ENCODE data around the gene EML5.

EML5 gene

GRCh38 chr14:88804477-88804876 lies 11.7 kb upstream of the EML5 start:
- Histone ChIP-seq H3K27ac (ENCODE audit: extremely low read depth, low read depth, low read length) (no peak overlapping the region), H3K36me3 (ENCODE audit: control insufficient read depth in 2 of 2, insufficient read depth in 1 of 2, low read length in 2 of 2) (no peaks in the 10 kb centered on the region), H3K9me3 (ENCODE audit: control insufficient read depth, insufficient read depth, low read depth, low read length) (no peaks in the 10 kb centered on the region), H3K4me3 (ENCODE audit: low read depth, low read length) (no peak overlapping the region), H3K4me1 (ENCODE audit: control insufficient read depth, insufficient read depth, low read length) (no peaks in the 10 kb centered on the region)
- TF ChIP-seq ZNF426 (tag by site-specific recombination; IDR thresholded peaks at IDR 0.05) (no peak), SETDB1 (IDR thresholded peaks at IDR 0.05; ENCODE audit: insufficient read length, low read length) (no peak), INSM2 (tag by site-specific recombination; IDR thresholded peaks at IDR 0.05) (no peak)
- POLR2A ChIA-PET: no interaction called here
- CTCF ChIA-PET: interaction anchor here (0.5 kb wide), 1 partner anchor 11 kb away, joined by 3 read pairs; no protein-coding TSS in a partner anchor

- POLR2A ChIA-PET: no interaction called here
- TF ChIP-seq KLF17 (tag by site-specific recombination; IDR thresholded peaks at IDR 0.05): no peak
- no peak for TF ChIP-seq ZNF292 (tag by site-specific recombination; IDR thresholded peaks at IDR 0.05; ENCODE audit: borderline replicate concordance, low read depth)
- TF ChIP-seq ZNF561 (tag by site-specific recombination; IDR thresholded peaks at IDR 0.05; ENCODE audit: borderline replicate concordance): no peak
- no peak for TF ChIP-seq PRDM2 (tag by site-specific recombination; IDR thresholded peaks at IDR 0.05; ENCODE audit: borderline replicate concordance)
- TF ChIP-seq ZNF449 (tag by site-specific recombination; IDR thresholded peaks at IDR 0.05): no peak
- TF ChIP-seq ZNF843 (tag by site-specific recombination; IDR thresholded peaks at IDR 0.05): no peak
- no peak for TF ChIP-seq ZBTB20 (tag by site-specific recombination; IDR thresholded peaks at IDR 0.05)
- CTCF ChIA-PET: interaction anchor here (0.5 kb wide), 1 partner anchor 10 kb away, joined by 3 read pairs; no protein-coding TSS in a partner anchor
- no peak overlapping the region for H3K4me3 ChIP-seq (ENCODE audit: low read depth, low read length)
- H3K9me3 ChIP-seq (ENCODE audit: control insufficient read depth, insufficient read depth, low read depth, low read length): no peaks in the 10 kb centered on the region
- no peak overlapping the region for H3K27ac ChIP-seq (ENCODE audit: extremely low read depth, low read depth, low read length)
- no peaks in the 10 kb centered on the region for H3K4me1 ChIP-seq (ENCODE audit: control insufficient read depth, insufficient read depth, low read length)
- no peaks in the 10 kb centered on the region for H3K36me3 ChIP-seq (ENCODE audit: control insufficient read depth in 2 of 2, insufficient read depth in 1 of 2, low read length in 2 of 2)
These were observed 11.3 kb upstream of the EML5 start for GRCh38 chr14:88804035-88804434.

GRCh38 chr14:88802596-88802995 lies 9.8 kb upstream of the EML5 start:
- H3K4me3 ChIP-seq (ENCODE audit: low read depth, low read length): no peak overlapping the region
- no peaks in the 10 kb centered on the region for H3K36me3 ChIP-seq (ENCODE audit: control insufficient read depth in 2 of 2, insufficient read depth in 1 of 2, low read length in 2 of 2)
- CTCF ChIA-PET: no interaction called here
- H3K9me3 ChIP-seq (ENCODE audit: control insufficient read depth, insufficient read depth, low read depth, low read length): no peaks in the 10 kb centered on the region
- no peak overlapping the region for H3K27ac ChIP-seq (ENCODE audit: extremely low read depth, low read depth, low read length)
- H3K4me1 ChIP-seq (ENCODE audit: control insufficient read depth, insufficient read depth, low read length): no peaks in the 10 kb centered on the region
- POLR2A ChIA-PET: no interaction called here
- TF ChIP-seq ZNF624 (tag by site-specific recombination; IDR thresholded peaks at IDR 0.05) (no peak), ZNF610 (tag by site-specific recombination; IDR thresholded peaks at IDR 0.05; ENCODE audit: borderline replicate concordance) (peak; percentile 97), OSR2 (tag by site-specific recombination; IDR thresholded peaks at IDR 0.05) (no peak), ZNF558 (tag by site-specific recombination; IDR thresholded peaks at IDR 0.05) (no peak), ZNF555 (tag by site-specific recombination; conservative IDR thresholded peaks at IDR 0.05) (no peak), SCRT1 (tag by site-specific recombination; IDR thresholded peaks at IDR 0.05; ENCODE audit: borderline replicate concordance) (0 out of 2 replicates have a peak, but pooled peaks have one; percentile 13), ZNF274 (IDR thresholded peaks at IDR 0.05; ENCODE audit: low read length) (no peak), ZNF274 (tag by site-specific recombination; IDR thresholded peaks at IDR 0.05; ENCODE audit: borderline replicate concordance) (no peak), ZNF202 (tag by site-specific recombination; IDR thresholded peaks at IDR 0.05; ENCODE audit: borderline replicate concordance) (no peak)

All from HEK293 (cell line).